Myocyte (in vitro differentiated cells): ENCODE measurements around the gene DPH2. TPM values are rescaled to one million over a fixed set of nuclear protein-coding genes. Genes with fewer than 3 reads are reported as not detected.
A peak's percentile ranks its signal among the peaks of the same experiment; 100 is the strongest.

ENCODE experiments used
- DNase-seq: peaks from one replicate; pipeline ENCODE4 v3.0.0-alpha.2; 2012; ENCODE audit warnings: low read depth
- total RNA-seq: library from RNA; depleted of rRNA; stranded (reverse); fragments of >200 nt; gene quantifications from 2 replicates; pipeline ENCODE4 v1.2.3, GENCODE V29; 2014

Gene DPH2
- total RNA-seq, 1 donor from 2014 or later, result 34.2 TPM

DNA sequence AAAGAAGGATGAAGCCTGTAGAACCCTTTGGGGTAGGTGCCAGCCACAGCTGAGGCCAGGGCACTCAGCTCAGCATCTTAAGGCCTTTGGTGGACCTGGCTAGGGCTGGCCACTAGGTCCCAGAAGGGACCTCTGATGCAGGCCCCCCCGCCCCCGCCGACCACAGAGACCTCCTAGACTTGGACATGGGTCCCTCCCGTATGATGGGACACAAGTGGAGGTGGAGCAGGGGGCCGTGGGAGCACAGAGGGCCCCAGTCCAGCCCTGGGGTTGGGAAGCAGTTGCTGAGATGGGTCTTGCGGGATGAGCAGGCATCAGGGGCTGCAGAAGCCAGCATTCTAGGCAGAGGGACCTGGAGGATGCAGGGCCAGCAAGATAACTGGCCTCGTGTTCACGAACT is 12.4 kb downstream of the DPH2 start:
- DNase-seq, result no peak

DNA sequence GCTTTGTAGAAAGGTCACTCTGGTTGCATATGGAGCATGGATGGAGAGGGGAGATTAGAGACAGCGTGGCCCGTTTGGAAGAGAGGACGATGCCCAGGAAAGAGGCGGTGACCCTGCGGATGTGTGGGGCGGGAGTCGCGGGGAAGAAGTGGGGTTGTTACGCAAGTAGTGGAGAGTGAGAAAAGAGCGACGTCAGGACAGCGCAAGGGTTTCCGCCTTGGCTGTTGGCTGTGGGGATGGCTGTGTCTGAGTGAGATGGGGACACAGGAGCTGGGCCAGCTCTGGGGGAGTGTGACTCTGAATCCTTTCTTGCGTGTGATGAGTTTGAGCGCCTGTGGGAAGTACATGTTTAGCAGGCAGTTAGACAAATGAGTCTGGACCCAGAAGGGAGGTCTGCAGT is 13.0 kb downstream of the DPH2 start:
- DNase-seq, result no peak

DNA sequence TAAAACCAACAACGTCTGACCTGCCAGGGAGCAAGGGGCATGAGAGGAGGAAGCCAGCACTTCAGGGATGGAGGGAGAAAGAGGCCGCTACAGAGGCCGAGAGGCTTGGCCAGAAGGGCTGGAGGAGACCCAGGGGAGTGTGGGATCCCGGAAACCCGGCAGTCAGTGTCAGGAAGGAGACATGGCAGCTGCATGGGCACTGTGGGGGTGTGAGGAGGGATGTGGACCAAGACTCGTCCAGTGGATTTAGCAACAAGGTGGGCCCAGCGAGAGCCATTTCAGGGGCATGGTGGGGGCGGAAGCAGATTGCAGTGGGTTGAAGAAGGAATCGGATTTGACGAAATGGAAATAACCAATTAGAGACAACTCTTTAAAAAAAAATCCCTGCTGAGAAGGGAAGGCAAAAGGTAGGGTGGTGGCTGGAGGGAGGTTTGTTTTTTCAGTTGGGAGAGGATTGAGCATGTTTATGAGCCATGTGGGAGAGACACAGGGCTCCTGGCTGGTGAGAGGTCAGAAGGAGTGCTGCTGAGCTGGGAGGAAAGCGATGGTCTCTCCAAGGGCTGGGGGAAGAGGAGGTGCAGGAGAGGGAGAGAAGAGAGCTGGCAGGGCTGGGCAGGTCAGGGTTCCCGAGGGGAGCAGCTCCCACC is 13.6 kb downstream of the DPH2 start:
- DNase-seq, result no peak

DNA sequence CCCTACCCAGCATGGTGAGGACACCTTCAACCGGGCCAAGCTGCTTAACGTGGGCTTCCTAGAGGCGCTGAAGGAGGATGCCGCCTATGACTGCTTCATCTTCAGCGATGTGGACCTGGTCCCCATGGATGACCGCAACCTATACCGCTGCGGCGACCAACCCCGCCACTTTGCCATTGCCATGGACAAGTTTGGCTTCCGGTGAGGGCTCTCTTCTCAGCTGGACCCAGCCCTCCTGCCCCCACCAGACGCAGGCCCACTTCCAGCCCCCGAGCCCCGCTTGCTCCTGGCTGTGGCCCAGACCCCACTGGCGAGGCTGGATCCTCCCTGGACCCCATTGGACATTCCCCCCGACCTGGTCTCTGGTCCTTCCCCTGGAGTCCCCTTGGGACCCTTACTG is 15.0 kb downstream of the DPH2 start:
- DNase-seq, result no peak

DNA sequence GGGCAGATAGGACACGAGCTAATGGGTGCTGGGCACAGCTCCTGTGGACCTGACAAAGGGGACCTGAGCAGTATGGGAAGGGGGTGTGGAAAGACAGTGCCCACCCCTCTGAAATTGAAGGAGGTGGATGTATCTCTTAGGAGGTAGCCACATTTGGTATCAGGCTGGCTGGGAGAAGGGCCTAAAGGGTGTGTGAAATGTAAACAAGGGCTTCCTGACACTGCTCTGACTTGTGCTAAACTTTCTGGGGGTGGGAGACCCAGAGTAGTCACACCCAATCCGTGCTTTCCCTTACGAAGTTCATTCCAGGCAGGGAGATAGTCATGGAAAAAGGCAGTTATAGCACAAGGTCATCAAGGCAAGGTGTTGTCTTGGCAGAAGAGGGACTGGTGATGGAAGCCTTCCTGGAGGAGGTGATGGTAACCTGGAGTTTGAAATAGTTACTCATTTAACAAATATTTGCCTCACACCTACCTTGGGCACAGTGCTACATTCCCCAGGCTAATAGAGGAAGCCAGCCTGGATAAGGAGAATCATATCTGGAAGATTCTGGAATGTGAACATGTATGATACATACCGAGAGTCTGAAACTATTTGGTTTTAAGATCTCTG is 16.3 kb downstream of the DPH2 start:
- DNase-seq, result no peak

DNA sequence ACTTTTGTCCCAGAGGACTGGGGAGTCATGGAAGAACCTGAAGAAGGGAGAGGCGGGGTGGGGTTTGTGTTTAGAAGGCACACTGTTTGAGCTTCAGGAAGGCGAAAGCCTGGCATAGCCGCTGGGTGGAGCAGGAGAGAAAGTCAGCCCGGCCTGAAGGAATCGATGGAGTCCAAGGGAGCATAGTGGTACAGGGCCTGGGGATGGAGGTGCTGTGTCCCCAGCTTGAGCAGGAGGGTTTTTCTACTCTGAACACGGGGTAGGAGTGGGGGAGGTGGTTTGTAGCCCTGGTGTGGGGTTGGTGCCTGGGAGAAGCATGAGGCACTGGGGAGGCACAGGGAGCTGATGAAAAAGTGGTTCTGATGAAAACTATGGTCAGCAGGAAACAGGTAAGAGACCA is 16.9 kb downstream of the DPH2 start:
- DNase-seq, result no peak

DNA sequence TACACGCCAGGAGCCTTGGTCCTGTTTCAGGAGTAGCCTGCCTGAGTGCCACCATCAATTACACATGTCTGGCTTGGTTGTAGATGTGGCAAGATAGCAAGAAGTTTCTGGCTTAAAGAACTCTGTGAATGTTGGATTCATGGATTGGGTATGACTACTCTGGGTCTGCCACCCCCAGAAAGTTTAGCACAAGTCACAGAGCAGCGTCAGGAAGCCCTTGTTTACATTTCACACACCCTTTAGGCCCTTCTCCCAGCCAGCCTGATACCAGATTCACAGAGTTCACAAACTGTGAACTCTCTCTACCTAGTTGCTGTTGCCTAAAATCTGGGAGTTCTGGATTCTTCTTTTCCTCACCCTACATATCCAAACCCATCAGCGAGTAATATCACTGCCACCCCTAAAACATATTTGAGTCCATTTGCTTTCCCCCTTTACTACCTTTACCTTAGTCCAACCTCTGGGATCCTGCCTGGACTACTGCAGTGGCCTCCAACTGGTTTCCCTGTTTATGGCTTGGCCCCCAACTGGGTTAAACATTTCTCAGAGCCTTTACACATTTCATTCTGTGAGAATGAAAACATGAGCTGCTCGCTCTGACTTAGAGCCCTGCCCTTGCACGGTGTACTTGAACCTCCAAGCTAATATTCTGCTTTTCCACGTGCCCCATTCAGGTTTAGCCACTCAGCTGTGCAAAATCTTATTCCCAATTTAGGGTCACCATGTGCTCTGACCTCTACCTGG is 17.5 kb downstream of the DPH2 start:
- no peak for DNase-seq

DNA sequence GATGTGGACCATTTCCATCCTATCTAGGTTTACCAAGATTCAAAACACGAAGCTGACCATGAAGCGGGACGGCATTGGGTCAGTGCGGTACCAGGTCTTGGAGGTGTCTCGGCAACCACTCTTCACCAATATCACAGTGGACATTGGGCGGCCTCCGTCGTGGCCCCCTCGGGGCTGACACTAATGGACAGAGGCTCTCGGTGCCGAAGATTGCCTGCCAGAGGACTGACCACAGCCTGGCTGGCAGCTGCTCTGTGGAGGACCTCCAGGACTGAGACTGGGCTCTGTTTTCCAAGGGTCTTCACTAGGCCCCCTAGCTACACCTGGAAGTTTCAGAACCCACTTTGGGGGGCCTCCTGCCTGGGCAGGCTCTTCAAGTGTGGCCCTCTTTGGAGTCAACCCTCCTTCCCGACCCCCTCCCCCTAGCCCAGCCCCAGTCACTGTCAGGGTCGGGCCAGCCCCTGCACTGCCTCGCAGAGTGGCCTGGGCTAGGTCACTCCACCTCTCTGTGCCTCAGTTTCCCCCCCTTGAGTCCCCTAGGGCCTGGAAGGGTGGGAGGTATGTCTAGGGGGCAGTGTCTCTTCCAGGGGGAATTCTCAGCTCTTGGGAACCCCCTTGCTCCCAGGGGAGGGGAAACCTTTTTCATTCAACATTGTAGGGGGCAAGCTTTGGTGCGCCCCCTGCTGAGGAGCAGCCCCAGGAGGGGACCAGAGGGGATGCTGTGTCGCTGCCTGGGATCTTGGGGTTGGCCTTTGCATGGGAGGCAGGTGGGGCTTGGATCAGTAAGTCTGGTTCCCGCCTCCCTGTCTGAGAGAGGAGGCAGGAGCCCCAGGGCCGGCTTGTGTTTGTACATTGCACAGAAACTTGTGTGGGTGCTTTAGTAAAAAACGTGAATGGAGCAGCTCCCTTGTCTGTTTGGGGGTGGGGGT is 20.7 kb downstream of the DPH2 start:
- no peak for DNase-seq

DNA sequence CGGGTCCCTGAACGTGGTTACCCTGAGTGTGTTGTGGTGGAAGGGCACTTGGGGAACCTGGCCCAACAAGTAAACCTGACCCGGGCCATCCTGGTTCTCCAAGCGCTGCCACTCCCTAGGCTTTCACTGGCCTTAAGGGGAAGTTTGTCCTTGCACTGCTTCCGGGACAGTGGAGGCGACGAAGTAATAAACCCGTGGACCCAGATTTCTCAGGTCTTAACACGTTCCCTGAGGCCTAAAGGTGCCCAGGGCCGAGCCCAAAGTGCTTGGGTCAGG is 21.3 kb downstream of the DPH2 start:
- no peak for DNase-seq

DNA sequence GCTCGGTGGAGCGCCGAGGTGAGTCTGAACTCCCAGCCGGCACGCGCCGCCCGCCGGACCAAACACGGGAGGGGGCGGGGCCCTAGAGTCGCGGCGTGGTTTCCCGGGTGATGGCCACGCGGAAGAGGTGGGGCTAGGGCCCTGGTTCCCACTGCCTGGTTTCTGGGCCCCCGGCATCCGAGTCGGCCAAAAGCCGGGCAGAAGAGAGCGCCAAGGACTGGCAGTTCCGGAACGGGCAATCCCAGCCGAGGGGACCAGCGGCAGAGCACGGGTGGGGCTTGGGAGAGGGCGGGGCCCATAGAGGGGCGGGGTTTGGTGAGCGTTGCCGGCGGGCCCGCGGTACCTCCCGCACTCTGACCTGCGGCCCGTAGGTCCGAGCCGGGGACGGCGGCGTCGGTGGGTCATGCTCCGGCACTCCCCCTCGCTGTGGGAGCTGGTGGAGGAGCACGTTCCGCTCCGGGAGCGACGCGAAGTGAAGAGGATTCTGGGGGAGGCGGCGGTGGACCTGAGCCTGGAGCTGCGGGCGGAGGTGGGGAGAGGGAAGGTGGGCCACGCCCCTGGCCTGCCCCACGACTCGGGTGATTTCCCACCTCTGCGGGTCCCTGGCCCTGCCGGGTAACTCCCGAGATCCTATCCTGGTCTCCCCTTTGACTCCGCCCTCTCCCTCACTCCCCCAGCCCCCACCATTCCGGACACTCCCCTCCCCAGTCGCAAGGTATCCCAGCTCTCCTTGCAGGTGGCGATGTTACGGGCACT is 21.8 kb downstream of the DPH2 start, which contains the start of gene CCDC24:
CCDC24 (plus strand) TSS at position 124 of the 756 bp plus-strand sequence; CDS start at position 404, 280 bp downstream.
- peak; percentile 78 for DNase-seq

DNA sequence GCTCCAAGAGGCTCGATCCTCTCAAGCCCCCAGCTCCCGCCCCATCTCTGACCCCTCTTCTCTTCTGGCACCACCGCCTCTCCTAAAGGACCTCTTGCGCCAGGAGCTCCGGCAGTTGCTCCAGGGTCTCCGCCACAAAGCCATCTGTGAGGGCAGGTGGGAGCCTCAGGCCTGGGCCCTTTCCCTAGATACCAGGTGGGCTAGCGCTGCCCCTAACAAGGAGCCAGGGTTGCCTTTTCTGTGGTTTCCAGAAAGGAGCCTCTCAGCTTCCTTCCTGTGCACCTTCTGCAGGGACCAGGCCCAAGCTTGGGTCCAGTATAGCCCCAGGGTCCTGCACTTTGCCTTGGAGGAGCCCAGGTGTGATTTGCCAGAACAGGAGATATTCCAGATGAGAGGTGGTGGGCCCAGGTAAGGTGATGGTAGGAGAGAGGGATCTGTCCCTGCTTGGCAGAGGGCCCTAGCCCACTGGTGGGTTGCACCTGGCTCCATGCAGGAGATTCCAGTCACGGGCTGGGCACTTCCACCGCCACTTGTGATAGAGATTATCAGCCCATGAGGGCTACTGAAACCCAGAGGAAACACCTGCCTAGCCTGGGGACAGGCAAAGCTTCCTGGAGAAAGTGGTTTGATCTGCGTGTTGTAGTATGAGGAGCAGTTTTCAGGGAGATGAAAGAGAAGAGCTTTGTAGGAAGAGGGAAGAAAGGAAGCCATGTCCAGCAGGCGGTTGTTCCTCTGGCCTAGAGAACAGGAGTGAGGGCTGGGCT is 22.6 kb downstream of the DPH2 start:
- no peak for DNase-seq

DNA sequence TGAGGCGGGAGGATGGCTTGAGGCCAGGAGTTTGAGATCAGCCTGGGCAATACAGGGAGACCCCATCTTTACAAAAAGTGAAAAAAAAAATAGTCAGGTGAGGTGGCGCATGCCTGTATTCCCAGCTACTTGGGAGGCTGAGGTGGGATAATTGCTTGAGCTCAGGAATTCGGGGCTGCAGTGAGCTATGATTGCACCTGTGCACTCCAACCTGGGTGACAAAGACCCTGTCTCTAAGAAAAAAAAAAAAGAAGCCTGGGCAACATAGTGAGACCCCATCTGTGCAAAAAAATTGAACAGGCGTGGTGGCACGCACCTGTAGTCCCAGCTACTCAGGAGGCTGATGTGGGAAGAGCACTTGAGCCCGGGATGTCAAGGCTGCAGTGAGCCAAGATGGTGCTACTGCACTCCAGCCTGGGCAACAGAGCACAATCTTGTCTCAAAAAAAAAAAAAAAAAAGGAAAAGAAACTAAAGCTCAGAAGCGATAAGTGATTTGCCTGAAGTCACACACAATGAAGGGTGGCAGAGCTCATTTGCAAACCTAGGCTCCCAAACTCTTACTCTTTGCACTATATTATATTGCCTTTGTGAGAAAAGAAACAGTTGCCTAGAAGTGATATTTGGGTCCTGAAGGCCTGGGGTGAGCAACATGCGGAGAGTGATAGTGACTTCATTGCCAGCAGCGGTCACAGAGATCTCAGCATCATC is 23.6 kb downstream of the DPH2 start:
- no peak for DNase-seq

DNA sequence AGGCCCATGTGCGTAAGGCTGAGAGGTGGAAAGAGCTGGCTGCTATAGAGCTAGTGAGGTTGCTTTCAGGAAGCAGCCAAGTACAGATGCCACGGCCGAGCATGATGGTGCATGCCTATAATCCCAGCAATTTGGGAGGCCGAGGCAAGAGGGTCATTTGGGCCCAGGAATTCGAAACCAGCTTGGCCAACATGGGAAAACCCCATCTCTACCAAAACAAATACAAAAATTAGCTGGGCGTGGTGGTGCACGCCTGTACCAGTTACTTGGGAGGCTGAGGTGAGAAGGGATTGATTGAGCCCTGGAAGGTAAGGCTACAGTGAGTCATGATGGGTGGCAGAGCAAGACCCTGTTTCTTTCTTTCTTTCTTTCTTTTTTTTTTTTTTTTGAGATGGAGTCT is 24.3 kb downstream of the DPH2 start:
- no peak for DNase-seq

DNA sequence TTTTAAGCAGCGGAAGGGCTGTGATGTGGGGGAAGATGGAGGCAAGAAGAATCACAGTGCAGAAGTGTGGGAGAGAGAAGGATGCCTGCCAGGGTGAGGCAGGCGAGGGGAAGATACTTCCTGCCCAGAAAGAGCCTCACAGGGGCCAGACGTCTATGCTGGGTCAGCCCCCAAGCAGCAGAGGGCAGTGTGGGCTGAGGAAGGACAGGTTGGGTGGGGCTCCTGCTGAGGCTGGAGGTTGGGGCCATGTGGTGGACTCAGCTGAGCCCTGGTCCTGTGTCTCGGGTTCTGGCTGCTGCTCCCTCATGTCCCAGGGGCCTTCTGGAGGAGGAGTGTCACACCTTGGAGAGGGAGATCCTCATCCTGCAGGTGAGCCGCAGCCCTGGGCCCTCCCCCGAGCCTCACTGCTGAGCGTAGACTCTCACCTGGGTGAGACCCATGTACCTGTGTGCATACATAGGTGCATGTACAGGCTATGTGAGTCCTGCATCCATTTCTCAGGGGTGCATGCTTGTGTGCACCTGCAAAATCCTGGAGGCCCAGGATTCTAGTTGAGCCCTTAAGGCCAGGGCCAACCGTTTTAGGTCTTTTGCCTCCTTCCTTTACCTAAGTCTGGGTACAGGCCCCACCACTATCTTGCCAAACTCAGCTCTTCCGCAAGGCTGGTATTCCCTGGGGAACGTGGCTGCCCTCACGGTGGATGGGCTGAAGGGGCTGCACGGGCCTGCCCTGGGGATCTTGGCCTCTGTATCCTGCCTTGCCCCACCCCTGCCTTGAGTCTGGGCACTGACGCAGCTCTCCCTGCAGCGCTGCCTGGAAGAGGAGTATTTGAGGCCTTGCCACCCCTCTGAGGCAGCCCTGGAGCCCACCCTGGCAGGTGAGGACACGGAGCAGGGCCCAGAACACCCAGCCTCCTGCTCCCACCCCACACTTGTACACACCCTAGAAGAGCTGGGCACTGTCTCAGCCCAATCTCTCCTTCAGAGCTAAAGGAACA is 25.3 kb downstream of the DPH2 start:
- no peak for DNase-seq

DNA sequence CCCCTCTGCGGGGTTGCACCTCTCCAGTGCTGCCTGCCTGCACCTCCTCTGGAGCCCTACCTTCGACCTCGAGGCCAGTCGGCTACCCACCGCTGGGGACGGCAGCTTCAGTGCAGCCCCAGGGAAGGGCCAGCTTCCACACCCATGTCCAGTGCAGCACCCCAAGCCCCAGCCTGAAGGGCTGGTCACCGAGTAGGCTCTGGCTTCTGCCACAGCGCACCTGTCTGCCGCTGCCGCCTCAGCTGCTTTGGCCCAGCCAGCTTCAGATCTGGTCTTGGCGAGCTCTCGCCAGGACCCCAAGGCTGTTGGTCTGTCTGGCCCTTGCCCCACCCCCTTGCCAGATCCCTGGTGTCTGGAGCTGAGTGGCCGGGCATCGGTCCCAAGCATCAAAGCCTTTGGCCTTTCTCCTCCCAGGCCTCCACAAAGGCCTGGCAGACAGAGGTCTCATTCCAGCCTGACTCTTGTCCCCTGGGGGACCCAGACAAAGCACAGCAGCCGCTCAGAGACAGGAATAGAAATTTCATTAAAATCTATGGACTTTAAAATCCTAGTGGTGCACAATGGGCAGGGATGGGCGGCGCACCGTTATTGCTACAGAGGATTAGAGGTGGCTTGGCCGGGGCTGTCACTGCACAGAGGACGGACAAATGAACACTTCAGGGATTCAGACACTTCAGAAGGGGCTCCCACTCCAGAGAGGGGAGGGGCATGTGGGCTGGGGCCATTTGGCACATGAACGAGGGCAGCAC is 26.3 kb downstream of the DPH2 start:
- DNase-seq, result no peak

DNA sequence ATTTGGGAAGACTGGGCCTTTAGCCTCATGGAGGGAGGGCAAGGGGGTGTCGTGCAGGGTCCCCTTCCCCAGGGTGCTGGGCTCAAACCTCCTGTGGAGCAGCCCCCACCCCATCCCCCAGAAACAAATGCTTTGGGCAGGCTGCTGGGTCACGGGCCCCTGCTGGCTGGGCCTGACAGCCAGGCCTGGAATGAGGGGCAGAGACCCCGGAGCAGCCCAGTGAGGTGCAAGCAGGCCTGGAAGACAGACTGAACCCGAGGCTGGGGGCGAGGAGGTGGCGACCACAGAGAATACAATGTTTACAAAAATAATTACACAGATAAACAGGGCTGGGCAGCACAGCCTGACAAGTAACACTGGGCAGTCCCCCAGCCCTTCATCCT is 26.9 kb downstream of the DPH2 start:
- no peak for DNase-seq

DNA sequence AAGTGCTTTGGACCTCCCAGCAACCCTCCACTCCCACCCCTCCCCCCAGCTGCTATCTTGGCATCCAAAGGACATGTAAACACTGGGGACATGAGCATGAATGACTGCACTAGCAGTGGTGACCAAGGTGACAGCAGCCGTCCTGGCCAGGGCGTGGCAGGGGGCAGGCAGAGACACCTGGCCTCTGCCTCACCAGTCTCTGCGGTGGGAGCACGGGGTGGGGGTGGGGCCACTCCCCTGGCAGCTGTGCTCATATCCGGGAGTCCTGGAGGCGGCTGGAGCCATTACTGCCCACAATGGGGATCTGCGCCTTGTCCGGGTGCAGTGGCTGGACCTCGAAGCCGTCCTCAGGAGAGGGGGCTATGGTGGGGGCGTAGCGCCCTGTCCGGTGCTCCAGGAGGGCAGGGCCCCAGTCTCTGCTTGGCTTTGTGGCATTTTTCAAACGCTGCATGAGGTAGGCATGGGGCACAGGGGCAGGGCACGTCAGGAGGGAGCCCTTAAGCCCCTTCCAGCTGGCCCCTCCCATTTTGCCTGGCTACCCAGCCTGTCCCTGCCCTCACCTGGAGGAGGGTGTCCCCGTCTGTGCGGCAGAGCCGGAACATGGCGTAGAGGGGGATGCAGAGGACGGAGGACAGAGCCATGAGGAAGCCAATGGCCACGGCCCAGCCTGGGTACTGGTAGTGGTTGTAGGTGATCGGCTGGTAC is 27.6 kb downstream of the DPH2 start:
- no peak for DNase-seq
